ENCODE results near the gene PITHD1.

- TF ChIP-seq CREB1 (IDR thresholded peaks at IDR 0.05; ENCODE audit: low read depth) = no peak
- no peak for TF ChIP-seq TAF1 (IDR thresholded peaks at IDR 0.05; ENCODE audit: low read depth)
- no peak for TF ChIP-seq EP300 (IDR thresholded peaks at IDR 0.05; ENCODE audit: borderline replicate concordance)
- TF ChIP-seq MAX (IDR thresholded peaks at IDR 0.05) = no peak
Measured at GRCh38 chr1:23799255-23799569, 21.0 kb downstream of the PITHD1 start.

Measured in Ishikawa (cell line).